ENCODE data around the gene ADAMTS20. TPM values are rescaled to one million over a fixed set of nuclear protein-coding genes. Genes with fewer than 3 reads are reported as not detected.

Gene ADAMTS20
- total RNA-seq, 2 donors from 2014 or later = not detected

DNA sequence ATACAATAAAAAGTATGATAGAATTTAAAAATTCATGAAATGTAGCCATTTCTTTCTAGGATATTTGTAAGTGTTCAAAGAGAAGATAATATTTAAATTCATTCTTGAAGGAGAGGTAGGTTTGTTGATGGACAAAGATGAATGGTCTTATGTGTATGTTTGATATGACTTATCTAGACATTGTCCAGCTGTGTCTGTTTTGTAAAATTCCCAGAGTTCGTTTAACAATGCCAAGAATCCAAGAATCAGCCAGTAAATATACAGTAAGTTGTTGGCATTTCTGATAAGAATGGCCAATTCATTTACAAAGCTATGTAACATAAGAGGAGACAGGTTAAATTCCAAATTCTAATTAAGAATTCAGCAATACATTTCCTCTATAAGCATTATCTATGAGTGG, 150.9 kb downstream of the ADAMTS20 start:
- H3K4me1 ChIP-seq = no peaks in the 10 kb centered on the region

GRCh38 chr12:43396671-43397070, 155.3 kb downstream of the ADAMTS20 start:
- no peaks in the 10 kb centered on the region for H3K9me3 ChIP-seq
- no peak for DNase-seq
- H3K4me1 ChIP-seq = no peaks in the 10 kb centered on the region
- H3K9ac ChIP-seq (ENCODE audit: low read depth in 2 of 2, low read length in 2 of 2) = no peak overlapping the region
- H3K4me3 ChIP-seq = no peak overlapping the region
- H3K27me3 ChIP-seq = no peaks in the 10 kb centered on the region
- H3K36me3 ChIP-seq = no peaks in the 10 kb centered on the region
- intact Hi-C loops (cut with DNase I) = no loop called here
- no peak overlapping the region for H3K27ac ChIP-seq
- no peak for TF ChIP-seq CTCF (IDR thresholded peaks at IDR 0.05)

More for the DNA sequence above, 150.9 kb downstream of the ADAMTS20 start:
- Histone ChIP-seq H3K4me3 (no peak overlapping the region), H3K9me3 (no peaks in the 10 kb centered on the region), H3K9ac (ENCODE audit: low read depth in 2 of 2, low read length in 2 of 2) (no peak overlapping the region), H3K27ac (no peak overlapping the region), H3K36me3 (no peaks in the 10 kb centered on the region), H3K27me3 (no peaks in the 10 kb centered on the region)
- no peak for DNase-seq
- TF ChIP-seq CTCF (IDR thresholded peaks at IDR 0.05) = no peak
- intact Hi-C loops (cut with DNase I) = no loop called here

DNA sequence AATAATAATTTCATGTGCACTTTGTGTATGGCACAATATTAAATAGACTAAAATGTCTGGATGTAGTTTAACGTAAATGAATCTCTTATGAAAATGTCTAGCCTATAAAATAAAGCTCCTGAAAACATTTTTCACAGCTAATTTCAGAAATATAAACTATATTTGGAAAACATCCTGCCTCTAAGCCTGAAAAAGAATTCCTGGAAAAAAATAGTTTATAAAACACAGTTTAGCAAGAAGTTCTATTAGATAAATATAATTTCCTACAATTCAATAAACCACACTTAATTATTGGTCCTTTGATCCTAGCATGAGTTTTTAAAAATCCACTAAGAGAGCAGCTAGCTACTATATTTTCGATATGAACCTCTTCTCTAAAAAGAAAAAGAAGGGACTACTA, 159.9 kb downstream of the ADAMTS20 start:
- H3K4me3 ChIP-seq = no peak overlapping the region
- no peaks in the 10 kb centered on the region for H3K4me1 ChIP-seq
- no peak for TF ChIP-seq CTCF (IDR thresholded peaks at IDR 0.05)
- no peaks in the 10 kb centered on the region for H3K36me3 ChIP-seq
- intact Hi-C loops (cut with DNase I) = no loop called here
- no peak overlapping the region for H3K27ac ChIP-seq
- no peaks in the 10 kb centered on the region for H3K27me3 ChIP-seq
- no peaks in the 10 kb centered on the region for H3K9me3 ChIP-seq
- H3K9ac ChIP-seq (ENCODE audit: low read depth in 2 of 2, low read length in 2 of 2) = no peak overlapping the region
- DNase-seq = no peak

- H3K4me3 ChIP-seq = no peak overlapping the region
- no peak overlapping the region for H3K27ac ChIP-seq
- H3K4me1 ChIP-seq = no peaks in the 10 kb centered on the region
- H3K36me3 ChIP-seq = no peaks in the 10 kb centered on the region
- H3K27me3 ChIP-seq = no peaks in the 10 kb centered on the region
- DNase-seq = no peak
- H3K9ac ChIP-seq (ENCODE audit: low read depth in 2 of 2, low read length in 2 of 2) = no peak overlapping the region
- TF ChIP-seq CTCF (IDR thresholded peaks at IDR 0.05) = no peak
- peaks cover 3% of the 10 kb centered on the region for H3K9me3 ChIP-seq
- intact Hi-C loops (cut with DNase I) = no loop called here
Observed at GRCh38 chr12:43381879-43382278, 170.1 kb downstream of the ADAMTS20 start.

- intact Hi-C loops (cut with DNase I) = no loop called here
- DNase-seq = no peak
- H3K9me3 ChIP-seq = peaks cover 3% of the 10 kb centered on the region
- H3K4me3 ChIP-seq = no peak overlapping the region
- no peak overlapping the region for H3K9ac ChIP-seq (ENCODE audit: low read depth in 2 of 2, low read length in 2 of 2)
- H3K36me3 ChIP-seq = no peaks in the 10 kb centered on the region
- H3K27me3 ChIP-seq = no peaks in the 10 kb centered on the region
- TF ChIP-seq CTCF (IDR thresholded peaks at IDR 0.05) = no peak
- H3K4me1 ChIP-seq = no peaks in the 10 kb centered on the region
- H3K27ac ChIP-seq = no peak overlapping the region
Observed at GRCh38 chr12:43378448-43378847, 173.6 kb downstream of the ADAMTS20 start.

DNA sequence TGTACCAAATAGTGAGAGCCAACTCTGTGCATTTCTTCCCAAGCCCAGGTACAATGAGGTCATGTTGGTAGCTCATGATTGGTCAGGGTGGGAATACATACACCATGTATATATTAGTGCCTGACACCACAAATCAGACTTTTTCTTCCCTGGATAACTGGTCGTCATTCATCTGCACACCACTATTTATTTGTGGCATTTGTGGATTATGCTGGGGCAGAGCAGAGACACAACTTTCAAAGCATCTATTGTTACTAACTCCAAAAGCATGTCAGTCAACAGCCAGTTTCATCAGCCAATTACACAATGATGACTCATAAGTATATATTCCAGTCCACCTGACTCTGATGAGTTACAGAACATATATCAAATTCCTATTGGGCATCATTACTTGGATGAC, 181.7 kb downstream of the ADAMTS20 start:
- H3K27ac ChIP-seq = no peak overlapping the region
- no peak for DNase-seq
- intact Hi-C loops (cut with DNase I) = no loop called here

More for the DNA sequence above, 181.7 kb downstream of the ADAMTS20 start:
- no peaks in the 10 kb centered on the region for H3K27me3 ChIP-seq
- H3K9ac ChIP-seq (ENCODE audit: low read depth in 2 of 2, low read length in 2 of 2) = no peak overlapping the region
- H3K4me3 ChIP-seq = no peak overlapping the region
- no peak for TF ChIP-seq CTCF (IDR thresholded peaks at IDR 0.05)
- H3K36me3 ChIP-seq = no peaks in the 10 kb centered on the region
- H3K9me3 ChIP-seq = no peaks in the 10 kb centered on the region
- no peaks in the 10 kb centered on the region for H3K4me1 ChIP-seq
